K562 (cell line): ENCODE data around the gene PODNL1. TPM values are rescaled to one million over a fixed set of nuclear protein-coding genes. Genes with fewer than 3 reads are reported as not detected.

Experiments
- ATAC-seq: fragments of 200-7000 bp; cut with Tn5 transposase; 3 replicates; pipeline ENCODE4 v1.9.1; 2020; ENCODE audit warnings: moderate library complexity
- BruUV-seq: library from RNA; stranded (reverse); fragments of 400-500 nt; replicated peaks from 2 replicates; lab custom pipeline; 2021; lab: Mats Ljungman, UMichigan
- CTCF ChIA-PET: fragments of 300-600 bp; formaldehyde crosslinking; extraction: SDS; loops from one replicate; lab custom pipeline; 2021; ENCODE audit warnings: low intra/inter-chr PET ratio; lab: Yijun Ruan, JAX
- POLR2A ChIA-PET: fragments of 300-600, 350-650 bp; sonication (Branson Sonifier 250); formaldehyde crosslinking; extraction: SDS; loops from one replicate; lab custom pipeline; 2021; ENCODE audit warnings: antibody characterized with exemption, inconsistent platforms; lab: Yijun Ruan, JAX
- DNase-seq, 4 experiments: peaks; one replicate each; pipeline versions ENCODE4 v3.0.0 to v3.0.0-alpha.2; 2011 to 2018; ENCODE audit warnings: low spot score in 3 of 4, mixed read lengths in 3 of 4; ENCODE audit errors: extremely low read depth in 1 of 4
- FAIRE-seq: peaks from 2 replicates; lab custom pipeline; 2011; peaks lifted over from hg19 to GRCh38; lab: Jason Lieb, UNC
- H2AFZ ChIP-seq: 2 replicates; pipeline ENCODE4 v1.6.0; 2011; ENCODE audit warnings: low read depth, low read length, control low read depth, inconsistent platforms
- H3K27ac ChIP-seq: fragments of 200-600 bp; 3 replicates; pipeline ENCODE4 v1.8.0; 2011; ENCODE audit warnings: low read depth, mild to moderate bottlenecking, control low read depth, inconsistent platforms, low read length, moderate library complexity, mixed read lengths; ENCODE audit errors: extremely low read depth
- H3K27me3 ChIP-seq, 2 experiments: fragments of 300-600 bp in 1 of 2; 2 replicates in 1 of 2; 3 replicates in 1 of 2; pipeline versions ENCODE4 v1.6.0 to v1.8.0; 2011; ENCODE audit warnings: inconsistent platforms in 2 of 2, low read length in 2 of 2, mild to moderate bottlenecking in 1 of 2, mixed read lengths in 1 of 2, moderate library complexity in 1 of 2; ENCODE audit not compliant: control insufficient read depth in 2 of 2, insufficient read depth in 2 of 2
- H3K36me3 ChIP-seq: fragments of 300-600 bp; 3 replicates; pipeline ENCODE4 v1.8.0; 2011; ENCODE audit warnings: mild to moderate bottlenecking, low read length, inconsistent platforms; ENCODE audit not compliant: control insufficient read depth, insufficient read depth
- H3K4me1 ChIP-seq, 2 experiments: fragments of 200-600 bp in 1 of 2; replicated peaks in 1 of 2; 2 replicates in 1 of 2; 3 replicates in 1 of 2; pipeline versions ENCODE4 v1.5.1 to v1.8.0; 2011; ENCODE audit warnings: inconsistent platforms in 2 of 2, low read length in 2 of 2, mild to moderate bottlenecking in 1 of 2, mixed read lengths in 1 of 2, moderate library complexity in 1 of 2; ENCODE audit not compliant: control insufficient read depth in 2 of 2, insufficient read depth in 2 of 2
- H3K4me2 ChIP-seq: 2 replicates; pipeline ENCODE4 v1.6.1; 2011; ENCODE audit warnings: low read length, control low read depth, inconsistent platforms, mixed read lengths; ENCODE audit not compliant: insufficient read depth
- H3K4me3 ChIP-seq: fragments of 200-600 bp; sonication (generic), shearing (Covaris generic); 2 replicates; pipeline ENCODE4 v1.5.1; 2016; ENCODE audit warnings: control low read depth, inconsistent platforms
- H3K79me2 ChIP-seq: fragments of 200-600 bp; 3 replicates; pipeline ENCODE4 v1.8.0; 2011; ENCODE audit warnings: low read length, inconsistent platforms; ENCODE audit not compliant: control insufficient read depth, insufficient read depth
- H3K9ac ChIP-seq, 2 experiments: 2 replicates each; pipeline versions ENCODE4 v1.6.0 to v1.6.1; 2011; ENCODE audit warnings: low read depth in 2 of 2, low read length in 2 of 2, control low read depth in 1 of 2, inconsistent platforms in 1 of 2, mild to moderate bottlenecking in 1 of 2, mixed read lengths in 1 of 2; ENCODE audit not compliant: insufficient read depth in 1 of 2
- H3K9me1 ChIP-seq: one replicate; pipeline ENCODE4 v1.6.0; 2011; ENCODE audit warnings: inconsistent platforms, mild to moderate bottlenecking, low read length, moderate library complexity; ENCODE audit not compliant: control insufficient read depth, insufficient read depth
- H3K9me3 ChIP-seq: replicated peaks from 2 replicates; pipeline ENCODE4 v1.5.1; 2011; ENCODE audit warnings: low read depth, low read length, inconsistent platforms; ENCODE audit not compliant: control insufficient read depth, insufficient read depth
- H4K20me1 ChIP-seq: replicated peaks from 2 replicates; pipeline ENCODE4 v1.6.1; 2011; ENCODE audit warnings: low read length, inconsistent platforms, mixed read lengths; ENCODE audit not compliant: control insufficient read depth, insufficient read depth
- FOXP1 ChIP-seq: sonication (generic); formaldehyde crosslinking; IDR thresholded peaks from 2 replicates; pipeline ENCODE4 v1.8.0; 2022; ENCODE audit warnings: mild to moderate bottlenecking, missing genetic modification reagents
- POLR2G ChIP-seq: fragments of 200-400 bp; formaldehyde crosslinking; IDR thresholded peaks from 2 replicates; pipeline ENCODE4 v1.6.1; 2017; ENCODE audit warnings: low read depth, mild to moderate bottlenecking, antibody characterized with exemption, low read length, moderate library complexity
- RBFOX2 ChIP-seq: fragments of 200-400 bp; formaldehyde crosslinking; IDR thresholded peaks from 2 replicates; pipeline ENCODE4 v1.6.1; 2017; ENCODE audit warnings: low read depth, mild to moderate bottlenecking, low read length, moderate library complexity
- ZBTB33 ChIP-seq: sonication (generic); formaldehyde crosslinking; IDR thresholded peaks from 2 replicates; pipeline ENCODE4 v1.8.1; 2023; ENCODE audit warnings: mild to moderate bottlenecking, missing genetic modification reagents
- WGBS: fragments of 100-300 bp; shearing (Covaris generic); methylation state at CpG from one replicate; pipeline ENCODE4 v1.1.6; 2016; ENCODE audit warnings: low coverage, mixed read lengths; ENCODE audit not compliant: insufficient coverage; ENCODE audit errors: missing lambda C conversion rate; 5-methylcytosine and 5-hydroxymethylcytosine counted together
- in situ Hi-C: fragments of 300-500 bp; cut with MboI; formaldehyde crosslinking; loops from 4 replicates; pipeline ENCODE4 v1.15.0; 2018; ENCODE audit warnings: inconsistent platforms, mixed read lengths
- intact Hi-C: fragments of 100-400 bp; cut with micrococcal nuclease; formaldehyde crosslinking; loops from 2 replicates; pipeline ENCODE4 v1.14.2; 2022
- polyA plus RNA-seq, 8 experiments: library from polyadenylated mRNA; depleted of rRNA in 4 of 8; stranded (reverse) in 5 of 8; unstranded in 3 of 8; fragments of >200 nt; fragmentation: Nextera tagmentation in 2 of 8; fragmentation: Illumina TruSeq in 1 of 8; extraction: Ambion mirVana in 2 of 8; extraction: Trizol in 1 of 8; gene quantifications; 2 replicates each; pipeline versions ENCODE4 v1.2.1 to v1.2.3, GENCODE V29; 2011 to 2014; ENCODE audit warnings: inconsistent platforms in 1 of 8, missing spikeins in 1 of 8
- total RNA-seq, 7 experiments: library from RNA; depleted of rRNA in 6 of 7; stranded (reverse); fragments of >200 nt in 6 of 7; fragmentation: Illumina TruSeq in 2 of 7; extraction: Trizol in 2 of 7; gene quantifications; 2 replicates each; pipeline versions ENCODE4 v1.2.1 to v1.2.3, GENCODE V29; 2011 to 2021; ENCODE audit warnings: low replicate concordance in 1 of 7

PODNL1 gene
- total and polyA plus RNA-seq, 9 of the 15 experiments (the other 6 are each of a cell fraction or from before 2014, with no cell fraction given) = 0.18 to 0.47 (median 0.23) TPM; not detected in 3

GRCh38 chr19:13959141-13959961 is 21.1 kb upstream of the PODNL1 start:
- no peaks in the 10 kb centered on the region for H4K20me1 ChIP-seq
- no peak for ATAC-seq
- H3K27ac ChIP-seq = no peak overlapping the region
- FAIRE-seq = peak; percentile 15
- H3K9me1 ChIP-seq = no peaks in the 10 kb centered on the region
- H2AFZ ChIP-seq = no peak overlapping the region
- H3K4me2 ChIP-seq = no peak overlapping the region
- H3K9me3 ChIP-seq = no peaks in the 10 kb centered on the region
- in situ Hi-C loops = no loop called here
- WGBS = 87% methylated on average over 36 of the region's 41 CpGs
- H3K9ac ChIP-seq = peak overlapping the region in 1 of 2 experiments; percentile 64; a peak in 1 of 4 replicates
- CTCF ChIA-PET = no interaction called here
- peaks cover 2% of the 10 kb centered on the region; the same call in 2 of the 3 replicates for H3K79me2 ChIP-seq
- H3K36me3 ChIP-seq = peaks cover 85% of the 10 kb centered on the region
- BruUV-seq = no TSS peak
- intact Hi-C loops = loop anchor here (10.0 kb wide), 1 partner anchor 75 kb away; the partner anchor contains the start of gene IL27RA
- no peaks in the 10 kb centered on the region for H3K27me3 ChIP-seq
- POLR2A ChIA-PET = interaction anchor here (0.6 to 0.8 kb wide), 3 partner anchors 26 to 786 kb away, joined by 3 read pairs; no protein-coding TSS in a partner anchor
- peaks cover 7 to 72% of the 10 kb centered on the region in 2 experiments; a peak in 4 of 5 replicates for H3K4me1 ChIP-seq
- no peak for DNase-seq
- TF ChIP-seq RBFOX2 (peak; percentile 36; the same call in 1 of the 2 replicates), FOXP1 (no peak), ZBTB33 (CRISPR knock-in tag) (peak; percentile 10), POLR2G (peak; percentile 57)
- H3K4me3 ChIP-seq = no peak overlapping the region
